Amygdala (tissue), 56 donors: ENCODE measurements around the gene FOXL3.
A peak's percentile ranks its signal among the peaks of the same experiment; 100 is the strongest.
"Not testable (repeated sequence)": the region's sequence is repeated elsewhere in the genome, so short reads cannot be mapped to it uniquely, and the experiment has no call there.

Experiments used
- DNase-seq, 56 donors: peaks; one replicate each; lab custom pipeline; 2025; lab: John Stamatoyannopoulos, UW

FOXL3 gene

DNA sequence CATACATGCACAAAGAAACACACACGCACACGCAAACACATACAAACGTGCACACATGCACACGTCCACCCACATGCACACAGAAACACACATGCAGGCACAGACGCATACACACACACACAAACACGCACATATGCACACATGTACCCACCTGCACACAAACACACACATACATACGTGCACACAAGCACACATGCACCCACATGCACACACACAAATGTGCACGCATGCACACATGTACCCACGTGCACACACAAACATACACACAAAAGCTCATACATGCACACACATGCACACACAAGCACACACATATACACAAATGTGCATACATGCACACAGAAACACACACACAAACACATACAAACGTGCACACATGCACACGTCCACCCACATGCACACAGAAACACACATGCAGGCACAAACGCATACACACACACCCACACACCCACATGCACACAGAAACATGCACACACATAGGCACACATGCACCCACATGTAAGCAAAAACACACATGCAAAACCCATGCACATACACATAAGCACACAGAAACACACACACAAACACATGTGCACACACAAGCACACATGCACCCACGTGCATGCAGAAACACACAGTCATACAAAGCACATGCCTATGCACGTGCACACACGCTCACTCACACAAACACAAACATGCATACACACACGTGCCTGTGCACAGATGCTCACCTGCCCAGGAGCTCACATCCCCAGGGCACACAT lies 44.8 kb downstream of the FOXL3 start:
- DNase-seq, result no peak

GRCh38 chr7:335358-336148 lies 45.6 kb downstream of the FOXL3 start:
- DNase-seq, result no peak

DNA sequence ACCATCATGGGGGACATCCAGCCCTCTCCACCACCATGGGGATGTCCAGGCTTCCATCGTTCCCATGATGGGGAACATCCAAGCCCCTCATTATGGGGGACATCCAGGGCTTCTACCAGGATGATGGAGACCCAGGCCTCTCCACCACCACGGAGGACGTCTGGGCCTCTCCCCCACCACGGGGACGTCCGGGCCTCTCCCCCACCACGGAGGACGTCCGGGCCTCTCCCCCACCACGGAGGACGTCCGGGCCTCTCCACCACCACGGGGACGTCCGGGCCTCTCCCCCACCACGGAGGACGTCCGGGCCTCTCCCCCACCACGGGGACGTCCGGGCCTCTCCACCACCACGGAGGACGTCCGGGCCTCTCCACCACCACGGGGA lies 46.2 kb downstream of the FOXL3 start:
- not testable (repeated sequence) for DNase-seq

- DNase-seq, result no peak
Observed at GRCh38 chr7:336810-337566, 47.0 kb downstream of the FOXL3 start.

DNA sequence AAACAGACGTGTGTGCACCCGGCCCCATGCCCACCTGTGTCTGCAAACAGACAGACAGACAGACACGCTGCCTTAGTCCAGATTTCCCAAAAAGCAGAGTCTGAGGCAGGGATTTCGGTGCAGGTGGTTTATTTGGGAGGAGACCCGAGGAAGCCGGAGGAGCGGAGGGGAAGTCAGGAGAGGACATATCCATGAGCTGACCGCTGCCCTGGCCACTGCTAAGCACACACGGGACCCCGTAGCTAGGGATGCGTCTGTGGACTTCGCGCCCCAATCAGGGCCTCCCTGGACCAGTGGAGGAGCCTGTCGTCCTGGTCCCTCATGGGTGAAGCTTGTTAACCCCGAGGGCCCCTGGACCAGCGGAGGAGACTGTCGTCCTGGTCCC lies 47.6 kb downstream of the FOXL3 start:
- DNase-seq, result no peak

GRCh38 chr7:338295-339061 lies 48.5 kb downstream of the FOXL3 start:
- DNase-seq, result peak in 3 of 56 donors; percentile 15

DNA sequence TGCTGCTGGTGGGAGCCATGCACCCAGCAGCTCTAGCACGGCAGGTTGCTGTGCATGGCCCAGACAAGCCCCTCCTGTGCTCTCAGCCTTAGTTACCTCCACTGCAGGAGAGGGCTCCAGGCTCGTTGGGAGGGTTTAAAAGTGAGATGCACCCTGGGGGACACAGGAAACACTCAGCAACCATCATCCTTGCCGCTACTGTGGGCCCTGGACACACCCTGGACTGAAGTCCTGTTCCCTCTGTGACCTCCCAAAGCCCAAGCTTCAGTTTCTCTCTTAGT lies 49.0 kb downstream of the FOXL3 start:
- DNase-seq, result no peak

GRCh38 chr7:339696-340095 lies 49.7 kb downstream of the FOXL3 start:
- no peak for DNase-seq

GRCh38 chr7:340200-340937 lies 50.4 kb downstream of the FOXL3 start:
- no peak for DNase-seq
